Thoracic aorta (tissue), 2 donors: ENCODE measurements around the gene CDHR5. TPM values are rescaled to one million over a fixed set of nuclear protein-coding genes. Genes with fewer than 3 reads are reported as not detected.

Experiments used
- ATAC-seq: fragments of 150-250 bp; one replicate; pipeline ENCODE4 v1.8.0; 2017; ENCODE audit warnings: low read depth; ENCODE audit not compliant: insufficient number of reproducible peaks, low FRiP score
- DNase-seq: peaks from one replicate; pipeline ENCODE4 v3.0.0-alpha.2; 2020; ENCODE audit warnings: low spot score
- H3K27ac ChIP-seq, 2 donors: fragments of 200-600 bp; sonication (generic); 1 replicate in 1 of 2; 2 replicates in 1 of 2; pipeline ENCODE4 v1.5.1; 2016; ENCODE audit warnings: mild to moderate bottlenecking in 2 of 2, moderate library complexity in 2 of 2
- H3K27me3 ChIP-seq: fragments of 200-600 bp; sonication (generic); replicated peaks from 2 replicates; pipeline ENCODE4 v1.6.0; 2016; ENCODE audit warnings: mild to moderate bottlenecking; ENCODE audit not compliant: insufficient read depth
- H3K36me3 ChIP-seq: fragments of 200-600 bp; sonication (generic); one replicate; pipeline ENCODE4 v1.5.1; 2016
- H3K4me1 ChIP-seq, 2 donors: fragments of 200-600 bp; sonication (generic); 1 replicate in 1 of 2; 2 replicates in 1 of 2; pipeline versions ENCODE4 v1.5.1 to v1.6.0; 2016; ENCODE audit warnings: low read depth in 2 of 2, mild to moderate bottlenecking in 1 of 2; ENCODE audit not compliant: control insufficient read depth in 1 of 2
- H3K4me3 ChIP-seq: fragments of 200-600 bp; sonication (generic); 2 replicates; pipeline ENCODE4 v1.5.1; 2016; ENCODE audit warnings: mild to moderate bottlenecking
- H3K9me3 ChIP-seq: fragments of 200-600 bp; sonication (generic); 2 replicates; pipeline ENCODE4 v1.5.1; 2016
- total RNA-seq, 2 donors: library from RNA; depleted of rRNA; stranded (reverse); fragments of >200 nt; gene quantifications; one replicate each; pipeline versions ENCODE4 v1.1.0 to v1.2.3, GENCODE V29; 2016
- TF ChIP-seq, protein P1 (sequence below): fragments of 200-600 bp; sonication (generic); IDR thresholded peaks from one replicate; pipeline ENCODE4 v1.5.1; 2019; ENCODE audit warnings: antibody characterized with exemption

CDHR5 gene
- total RNA-seq, 2 donors from 2014 or later: not detected

DNA sequence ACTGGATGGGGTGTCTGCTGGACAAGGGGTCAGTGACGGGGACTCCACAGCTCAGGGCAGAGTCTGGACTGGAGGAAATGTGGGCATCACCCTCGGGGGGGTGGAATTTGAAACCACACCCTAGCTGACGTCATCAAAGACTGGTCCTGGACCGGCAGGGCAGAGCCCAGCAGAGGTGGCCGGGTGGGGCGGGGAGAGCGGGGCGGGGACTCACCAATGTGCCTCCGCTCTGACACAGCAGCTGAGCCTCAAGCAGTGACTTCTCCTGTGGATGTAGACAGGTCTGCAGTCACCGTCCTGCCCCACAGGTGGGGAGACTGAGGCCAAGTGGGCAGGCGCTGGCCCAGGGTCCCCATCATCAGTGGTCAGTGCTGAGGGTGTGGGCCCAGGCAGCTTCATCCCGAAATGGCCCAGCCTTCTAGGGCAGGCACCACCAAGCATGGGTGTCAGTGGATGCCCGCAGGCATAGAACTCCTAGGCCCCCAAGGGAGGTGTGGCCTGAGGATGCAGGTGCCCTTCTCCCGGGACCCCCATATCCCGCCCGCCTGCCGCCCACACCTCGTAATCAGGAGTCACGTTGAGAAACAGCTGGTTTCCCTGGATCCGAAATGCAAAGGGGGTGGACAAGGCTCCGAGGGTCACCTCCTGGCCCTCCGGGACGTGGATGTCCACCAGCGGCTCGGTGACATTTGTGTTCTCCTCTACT lies 603 bp downstream of the CDHR5 start:
- Histone ChIP-seq H3K36me3 (no peaks in the 10 kb centered on the region), H3K27me3 (no peaks in the 10 kb centered on the region), H3K9me3 (no peaks in the 10 kb centered on the region), H3K27ac (no peak overlapping the region), H3K4me3 (no peak overlapping the region), H3K4me1 (peaks cover 0 to 8% of the 10 kb centered on the region in 2 donors)
- TF ChIP-seq, protein P1, sequence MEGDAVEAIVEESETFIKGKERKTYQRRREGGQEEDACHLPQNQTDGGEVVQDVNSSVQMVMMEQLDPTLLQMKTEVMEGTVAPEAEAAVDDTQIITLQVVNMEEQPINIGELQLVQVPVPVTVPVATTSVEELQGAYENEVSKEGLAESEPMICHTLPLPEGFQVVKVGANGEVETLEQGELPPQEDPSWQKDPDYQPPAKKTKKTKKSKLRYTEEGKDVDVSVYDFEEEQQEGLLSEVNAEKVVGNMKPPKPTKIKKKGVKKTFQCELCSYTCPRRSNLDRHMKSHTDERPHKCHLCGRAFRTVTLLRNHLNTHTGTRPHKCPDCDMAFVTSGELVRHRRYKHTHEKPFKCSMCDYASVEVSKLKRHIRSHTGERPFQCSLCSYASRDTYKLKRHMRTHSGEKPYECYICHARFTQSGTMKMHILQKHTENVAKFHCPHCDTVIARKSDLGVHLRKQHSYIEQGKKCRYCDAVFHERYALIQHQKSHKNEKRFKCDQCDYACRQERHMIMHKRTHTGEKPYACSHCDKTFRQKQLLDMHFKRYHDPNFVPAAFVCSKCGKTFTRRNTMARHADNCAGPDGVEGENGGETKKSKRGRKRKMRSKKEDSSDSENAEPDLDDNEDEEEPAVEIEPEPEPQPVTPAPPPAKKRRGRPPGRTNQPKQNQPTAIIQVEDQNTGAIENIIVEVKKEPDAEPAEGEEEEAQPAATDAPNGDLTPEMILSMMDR: no peak
- DNase-seq (no peak), ATAC-seq (no peak)

DNA sequence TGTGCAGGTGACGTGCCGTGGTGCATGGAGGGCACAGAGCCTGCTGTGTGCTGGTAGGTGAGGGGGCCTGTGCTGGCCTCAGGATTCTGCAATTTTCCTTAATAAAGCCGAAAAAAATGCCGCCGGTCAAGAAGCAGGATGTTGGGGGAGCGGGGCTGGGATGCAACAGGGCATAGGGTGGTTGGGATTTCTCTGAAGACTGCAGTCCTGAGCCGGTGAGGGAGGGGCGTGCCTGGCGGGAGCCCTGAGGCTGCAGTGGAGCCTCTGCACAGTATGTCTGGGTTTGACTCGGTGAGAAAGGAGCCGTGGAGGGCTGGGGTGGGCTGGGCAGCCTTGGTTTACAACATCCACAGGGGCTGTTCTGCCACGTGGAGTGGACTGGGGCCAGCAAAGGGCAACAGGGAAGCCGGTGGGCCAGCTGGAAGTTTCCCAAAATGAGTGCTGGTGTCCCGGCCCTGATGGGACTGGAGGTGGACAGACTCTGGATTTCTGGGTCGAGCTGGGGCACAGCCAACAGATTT lies 1.3 kb downstream of the CDHR5 start:
- Histone ChIP-seq H3K4me3 (no peak overlapping the region), H3K27me3 (no peaks in the 10 kb centered on the region), H3K36me3 (no peaks in the 10 kb centered on the region), H3K27ac (no peak overlapping the region), H3K9me3 (no peaks in the 10 kb centered on the region), H3K4me1 (peaks cover 0 to 4% of the 10 kb centered on the region in 2 donors)
- ATAC-seq (no peak), DNase-seq (no peak)
- TF ChIP-seq, protein P1: no peak

DNA sequence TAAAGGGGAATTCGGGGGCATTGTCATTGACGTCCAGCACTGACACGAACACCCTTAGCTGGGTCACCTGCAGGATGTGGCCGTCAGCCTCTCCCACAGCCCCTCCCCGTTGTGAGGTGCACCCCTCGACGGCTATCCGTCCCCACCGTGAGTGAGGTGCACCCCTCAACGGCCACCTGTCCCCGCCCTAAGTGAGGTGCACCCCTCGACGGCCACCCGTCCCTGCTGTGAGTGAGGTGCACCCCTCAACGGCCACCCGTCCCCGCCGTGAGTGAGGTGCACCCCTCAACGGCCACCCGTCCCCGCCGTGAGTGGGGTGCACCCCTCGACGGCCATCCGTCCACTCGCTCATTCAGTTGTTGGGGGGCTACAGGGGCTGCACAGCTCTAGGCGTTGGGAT lies 2.9 kb downstream of the CDHR5 start:
- Histone ChIP-seq H3K27ac (no peak overlapping the region), H3K36me3 (no peaks in the 10 kb centered on the region), H3K9me3 (no peaks in the 10 kb centered on the region), H3K27me3 (no peaks in the 10 kb centered on the region), H3K4me3 (no peak overlapping the region), H3K4me1 (no peaks in the 10 kb centered on the region)
- TF ChIP-seq, protein P1: no peak
- no peak for DNase-seq
- ATAC-seq: no peak

DNA sequence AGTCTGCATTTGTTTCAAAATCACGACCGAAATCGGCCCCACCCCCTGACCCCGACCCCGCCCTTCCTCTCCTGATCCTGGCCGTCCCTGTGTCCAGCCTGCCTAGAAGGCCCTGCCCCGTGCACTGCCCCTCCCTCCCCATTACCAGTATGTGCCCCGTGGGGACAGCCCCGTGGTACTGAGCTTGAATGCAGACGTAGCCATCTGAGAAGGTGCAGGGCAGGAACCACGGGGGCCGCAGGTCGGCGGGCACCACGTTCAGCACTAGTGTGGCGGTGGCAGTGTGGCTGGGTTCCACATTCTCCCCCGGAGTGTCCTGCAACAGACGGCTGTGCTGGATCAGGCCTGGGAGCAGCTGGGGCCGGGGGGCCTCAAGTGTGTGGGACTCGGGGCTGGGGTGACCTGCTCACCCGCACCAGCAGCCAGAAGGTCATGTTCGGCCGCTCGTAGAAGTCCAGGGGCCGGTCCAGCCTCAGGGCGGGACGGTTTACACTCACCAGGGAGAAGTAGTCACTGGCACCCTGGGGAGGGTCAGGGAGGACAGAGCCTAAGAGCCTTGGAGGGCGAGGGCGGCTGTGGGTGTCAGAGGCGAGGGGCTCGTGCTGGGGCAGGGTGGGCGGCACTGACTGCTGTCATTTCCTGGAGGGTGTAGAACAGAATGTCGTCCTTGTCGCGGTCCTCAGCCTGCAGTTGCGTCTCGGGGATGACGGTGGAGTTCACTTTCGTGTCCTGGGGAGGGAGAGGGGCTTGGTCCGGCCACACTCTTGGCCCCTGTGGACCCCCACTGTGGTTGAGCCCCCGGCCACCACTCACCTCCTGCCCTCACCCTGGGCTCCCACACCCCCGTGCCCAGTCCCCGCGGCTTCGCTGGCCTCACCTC lies 3.6 kb downstream of the CDHR5 start:
- H3K4me1 ChIP-seq: peaks cover 0 to 4% of the 10 kb centered on the region in 2 donors
- no peaks in the 10 kb centered on the region for H3K36me3 ChIP-seq
- no peak overlapping the region for H3K4me3 ChIP-seq
- ATAC-seq (no peak), DNase-seq (no peak)
- no peak overlapping the region for H3K27ac ChIP-seq
- TF ChIP-seq, protein P1: no peak
- no peaks in the 10 kb centered on the region for H3K27me3 ChIP-seq
- no peaks in the 10 kb centered on the region for H3K9me3 ChIP-seq

DNA sequence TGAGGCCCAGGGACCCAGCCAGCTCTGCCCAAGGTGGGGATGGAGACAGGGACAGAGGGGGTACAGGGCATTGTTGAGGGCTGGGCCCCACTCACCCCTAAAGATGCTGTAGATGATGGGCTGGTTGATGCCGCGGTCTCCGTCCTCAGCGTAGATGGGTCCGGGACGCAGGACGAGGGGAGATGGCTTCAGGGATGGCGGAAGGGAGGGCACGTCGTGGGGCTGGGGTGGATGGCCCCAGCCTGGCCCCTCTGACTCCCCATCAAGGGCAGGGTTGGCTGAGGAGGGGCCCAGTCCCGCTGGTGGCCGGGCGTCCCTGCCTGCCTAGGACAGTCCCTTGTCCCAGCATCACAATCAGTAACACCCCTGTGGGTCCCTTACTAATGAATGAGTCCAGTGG lies 4.6 kb downstream of the CDHR5 start:
- DNase-seq (no peak), ATAC-seq (no peak)
- no peaks in the 10 kb centered on the region for H3K9me3 ChIP-seq
- H3K36me3 ChIP-seq: no peaks in the 10 kb centered on the region
- H3K27ac ChIP-seq: no peak overlapping the region
- no peak overlapping the region for H3K4me3 ChIP-seq
- H3K27me3 ChIP-seq: no peaks in the 10 kb centered on the region
- TF ChIP-seq, protein P1: no peak
- peaks cover 2 to 7% of the 10 kb centered on the region in 2 donors for H3K4me1 ChIP-seq
